ENCODE measurements around the gene C18orf63.

Gene C18orf63

DNA sequence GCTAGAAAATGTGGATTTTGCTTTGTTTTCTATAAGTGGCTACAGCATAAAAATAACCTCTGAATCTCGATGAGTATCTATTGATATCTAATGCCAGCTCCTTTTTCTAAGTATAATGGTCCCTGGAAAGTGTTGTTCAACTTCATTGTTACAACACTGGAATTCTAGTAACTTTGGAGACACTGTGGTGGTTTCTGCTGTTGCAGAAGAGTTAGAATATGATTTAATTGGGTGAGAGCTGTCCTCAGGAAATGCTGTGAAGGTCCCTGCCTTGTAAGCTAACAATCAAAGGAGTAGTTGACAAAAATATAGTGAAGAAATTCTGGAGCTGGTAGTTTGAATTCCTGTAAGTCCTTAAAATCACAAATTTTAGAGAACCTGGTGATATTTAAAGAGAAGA, 62.1 kb downstream of the C18orf63 start:
- DNase-seq (ENCODE audit: low spot score) = no peak

DNA sequence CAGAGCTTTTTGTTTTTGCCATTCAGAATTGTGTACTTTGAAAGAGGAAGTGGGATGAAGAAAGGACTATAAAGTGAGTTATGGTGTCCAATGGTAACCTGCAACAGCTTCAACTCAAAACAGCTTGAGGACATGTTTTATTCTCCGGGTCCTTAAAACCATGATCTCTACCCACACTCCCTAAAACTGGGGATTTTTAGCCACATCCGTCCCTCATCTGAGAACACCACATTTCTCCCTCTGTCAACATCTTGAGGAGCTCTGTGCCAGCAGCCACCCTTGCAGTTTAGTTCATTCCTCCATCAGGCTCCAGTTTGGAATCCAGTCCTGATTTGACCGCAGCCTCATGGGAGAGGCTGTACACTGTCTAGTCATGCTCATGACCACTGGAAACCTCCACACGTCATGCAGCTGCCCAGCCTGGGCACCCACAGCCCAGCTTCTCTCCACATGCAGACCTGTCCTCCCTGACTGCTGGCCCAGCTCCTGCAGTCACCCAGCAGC, 62.6 kb downstream of the C18orf63 start:
- DNase-seq (ENCODE audit: low spot score) = no peak

- no peak for DNase-seq (ENCODE audit: low spot score)
Observed at GRCh38 chr18:74380916-74381315, 65.3 kb downstream of the C18orf63 start.

- no peak for DNase-seq (ENCODE audit: low spot score)
Observed at GRCh38 chr18:74381621-74382295, 66.1 kb downstream of the C18orf63 start.

GRCh38 chr18:74382481-74383017, 66.9 kb downstream of the C18orf63 start:
- DNase-seq (ENCODE audit: low spot score) = no peak

DNA sequence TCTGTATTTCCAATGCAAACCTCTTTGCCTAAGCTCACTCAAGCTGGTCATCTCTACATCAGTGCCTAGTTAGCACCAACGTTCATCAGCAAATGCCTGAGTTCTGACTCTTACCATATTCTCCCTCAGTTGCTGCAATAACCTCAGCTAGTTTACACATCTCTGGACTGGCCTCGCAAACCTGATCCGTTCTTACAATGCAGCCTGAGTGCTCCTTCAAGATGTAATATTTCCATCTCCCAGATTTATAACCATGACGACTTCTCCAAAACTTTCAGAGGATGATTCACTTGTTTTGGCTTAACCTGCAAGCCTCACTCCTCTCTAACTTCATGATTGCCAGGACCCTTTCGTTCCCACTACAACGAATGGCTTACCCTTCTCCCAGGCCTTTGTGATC, 71.7 kb downstream of the C18orf63 start:
- DNase-seq (ENCODE audit: low spot score) = no peak

- no peak for DNase-seq (ENCODE audit: low spot score)
Observed at GRCh38 chr18:74388227-74388626, 72.6 kb downstream of the C18orf63 start.

DNA sequence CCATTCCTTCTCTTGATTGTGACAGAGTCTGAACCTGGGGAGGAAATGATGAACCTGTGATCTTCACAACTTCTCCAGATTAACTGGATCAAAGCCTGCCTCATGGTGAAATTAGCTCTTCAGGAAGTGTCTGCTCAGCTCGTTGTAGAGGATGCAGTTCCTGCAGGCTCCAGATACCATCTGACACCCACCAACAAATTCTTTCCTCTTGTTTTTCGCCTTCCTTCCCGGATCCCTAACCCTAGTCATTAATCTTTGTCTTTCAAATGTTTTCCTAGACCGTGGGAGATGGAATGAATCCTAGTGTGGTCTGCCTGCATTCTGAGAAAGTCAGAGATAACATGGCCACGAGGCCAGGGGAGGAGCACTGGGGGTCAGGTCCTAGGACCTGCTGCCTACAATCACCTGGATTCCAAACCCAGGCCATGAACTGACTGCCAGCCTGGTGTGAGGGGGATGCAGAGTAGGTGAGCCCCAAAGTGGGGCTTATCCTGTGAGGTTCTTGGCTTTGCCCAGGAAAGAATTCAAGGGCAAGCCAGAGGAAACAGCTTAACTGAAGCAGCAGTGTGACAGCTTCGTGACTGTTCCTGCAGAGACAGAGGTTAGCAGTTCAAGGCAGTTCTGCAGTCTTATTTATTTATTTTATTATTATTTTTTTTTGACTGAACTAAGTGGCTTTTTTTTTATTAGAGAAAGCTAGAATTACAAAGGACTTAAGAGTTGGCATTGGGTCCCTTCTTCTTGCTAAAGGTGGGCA, 73.7 kb downstream of the C18orf63 start:
- no peak for DNase-seq (ENCODE audit: low spot score)

- no peak for DNase-seq (ENCODE audit: low spot score)
Observed at GRCh38 chr18:74389991-74390390, 74.4 kb downstream of the C18orf63 start.

GRCh38 chr18:74390900-74391299, 75.3 kb downstream of the C18orf63 start:
- no peak for DNase-seq (ENCODE audit: low spot score)

DNA sequence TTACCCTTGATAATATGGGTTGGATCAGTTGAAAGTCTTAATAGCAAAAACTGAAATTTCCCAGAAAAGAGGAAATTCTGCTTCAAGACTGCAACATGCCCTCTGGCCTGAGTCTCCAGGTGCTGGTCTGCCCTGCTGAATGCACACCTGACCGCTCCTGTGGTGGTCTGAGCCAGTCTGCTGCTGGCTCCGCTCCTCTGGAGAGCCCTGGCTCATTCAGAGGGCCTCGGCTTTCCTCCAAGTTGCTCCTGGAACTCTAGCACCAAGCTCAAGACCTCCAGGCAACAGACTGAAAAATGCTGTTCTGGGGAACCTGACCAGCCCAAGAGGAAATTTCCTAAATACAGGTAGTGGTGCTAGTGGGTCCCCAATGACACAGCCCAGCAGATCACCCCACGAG, 76.7 kb downstream of the C18orf63 start:
- DNase-seq (ENCODE audit: low spot score) = no peak

GRCh38 chr18:74395006-74395405, 79.4 kb downstream of the C18orf63 start:
- no peak for DNase-seq (ENCODE audit: low spot score)

GRCh38 chr18:74395648-74396154, 80.1 kb downstream of the C18orf63 start:
- no peak for DNase-seq (ENCODE audit: low spot score)

DNA sequence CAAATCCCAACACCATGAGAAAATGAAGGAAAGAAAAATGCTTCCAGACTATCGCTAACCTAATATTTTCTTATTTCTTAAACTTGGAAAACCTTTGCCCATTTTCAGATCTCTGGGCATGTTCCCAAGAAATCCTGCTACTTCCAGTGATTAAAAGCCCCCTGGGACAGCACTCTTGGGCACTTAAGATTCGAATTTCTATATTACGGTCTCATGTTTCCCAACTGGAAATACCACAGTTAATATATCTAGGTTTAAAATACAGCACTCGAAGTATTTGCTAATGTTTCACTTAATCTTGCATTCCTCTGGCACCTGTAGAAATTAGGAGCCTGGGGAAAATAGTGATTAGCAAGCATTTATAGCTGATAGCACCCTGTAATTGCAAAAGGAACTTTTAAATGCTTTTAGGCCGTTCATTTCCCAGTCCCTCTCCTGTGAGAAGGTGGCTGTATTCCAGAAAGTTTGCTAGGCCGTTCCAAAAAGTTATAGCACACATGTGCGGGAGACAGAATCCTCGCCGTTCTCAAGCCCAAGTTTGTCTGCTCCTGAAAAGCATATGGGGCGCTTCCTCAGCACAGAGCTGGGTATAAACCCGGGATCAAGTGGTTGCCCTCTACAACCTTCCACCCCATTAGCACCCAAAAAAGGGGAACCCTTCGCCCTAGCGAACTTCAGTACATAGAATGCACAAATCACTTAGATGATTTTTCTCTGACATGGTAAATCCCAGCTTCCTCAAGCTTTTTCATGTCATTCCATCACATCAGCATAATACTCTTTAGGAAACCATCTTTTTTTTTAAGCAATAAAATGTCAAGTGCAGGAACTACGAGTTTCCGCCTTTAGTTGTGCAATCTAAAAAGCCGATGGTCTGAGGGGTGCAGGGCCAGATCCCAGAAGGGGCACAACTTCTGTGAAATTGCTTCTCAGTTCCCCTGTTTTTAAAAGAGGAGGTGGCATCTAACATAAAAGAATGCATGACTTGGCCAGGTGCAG, 80.8 kb downstream of the C18orf63 start:
- no peak for DNase-seq (ENCODE audit: low spot score)

GRCh38 chr18:74397572-74397971, 81.9 kb downstream of the C18orf63 start:
- DNase-seq (ENCODE audit: low spot score) = no peak

- no peak for DNase-seq (ENCODE audit: low spot score)
Observed at GRCh38 chr18:74399091-74399887, 83.7 kb downstream of the C18orf63 start.

DNA sequence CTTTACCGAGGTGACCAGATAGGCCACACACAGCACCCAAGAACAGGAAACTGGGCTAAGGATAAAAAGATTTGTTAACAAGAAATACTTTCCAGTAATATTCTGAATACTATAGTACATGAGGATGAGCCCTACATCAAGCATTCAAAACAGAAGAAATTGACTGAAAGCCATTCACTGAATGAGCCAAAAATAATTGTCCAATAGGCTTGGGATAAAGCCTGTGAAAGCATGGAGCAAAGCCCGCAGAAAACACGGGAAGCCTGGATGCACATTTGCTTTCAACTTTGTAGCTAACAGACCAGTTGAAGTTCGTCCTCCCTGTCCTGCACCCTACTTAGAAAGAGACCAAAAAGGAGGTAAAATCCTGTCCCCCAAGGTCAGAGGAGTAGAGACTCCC, 85.2 kb downstream of the C18orf63 start:
- no peak for DNase-seq (ENCODE audit: low spot score)

DNA sequence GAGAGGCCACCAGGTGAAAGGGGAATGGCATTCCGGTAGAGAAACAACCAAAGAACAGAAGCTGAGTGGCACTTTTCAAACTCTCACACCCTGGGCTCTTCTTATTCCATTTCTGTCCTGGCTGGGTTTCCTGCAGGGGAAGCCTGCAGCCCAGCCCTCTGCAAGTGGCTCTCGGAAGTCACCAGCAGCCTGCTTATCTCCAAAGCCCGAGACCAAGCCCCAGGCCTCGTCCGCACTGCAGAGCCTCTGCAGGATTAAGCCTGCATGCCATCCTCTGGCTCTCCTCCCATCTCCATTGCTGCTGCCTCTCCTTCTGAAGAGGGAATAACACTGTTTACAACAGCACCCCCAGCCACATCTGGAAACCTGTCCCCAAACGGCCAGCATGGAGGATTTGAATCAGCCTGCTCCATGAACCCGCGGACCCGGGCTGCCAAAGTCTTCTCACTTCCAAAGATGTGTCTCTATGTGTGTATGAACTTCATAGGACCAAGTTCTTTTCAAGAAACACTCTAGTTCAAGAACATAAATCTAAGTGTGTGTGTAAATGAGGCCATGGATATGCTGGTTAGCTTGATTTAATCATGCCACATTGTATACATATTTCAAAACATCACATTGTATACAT, 87.3 kb downstream of the C18orf63 start:
- no peak for DNase-seq (ENCODE audit: low spot score)

DNA sequence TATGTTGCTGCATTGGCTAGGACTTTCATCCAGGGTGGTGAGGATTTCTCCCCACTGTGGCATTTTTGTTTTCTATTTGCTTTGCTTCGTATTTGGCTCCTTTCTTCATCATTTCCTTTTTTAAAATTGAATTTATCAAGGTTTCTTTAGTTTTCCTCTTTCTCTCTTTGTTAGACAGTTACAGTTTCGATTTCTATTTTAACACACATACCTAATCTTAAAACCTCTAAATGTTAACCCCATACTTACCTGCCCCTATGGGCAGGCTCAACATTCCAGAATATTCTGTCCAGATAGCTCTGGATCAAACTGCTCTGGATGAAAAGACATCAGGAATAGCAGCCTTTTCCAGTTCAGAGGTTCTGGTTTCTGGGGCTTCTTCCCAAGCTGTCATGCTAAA, 92.2 kb downstream of the C18orf63 start:
- DNase-seq (ENCODE audit: low spot score) = no peak
